ENCODE data around the gene PGGHG.
"Not testable (repeated sequence)": the region's sequence is repeated elsewhere in the genome, so short reads cannot be mapped to it uniquely, and the experiment has no call there.

Gene PGGHG

GRCh38 chr11:297586-298405, 8.9 kb downstream of the PGGHG start:
- DNase-seq (ENCODE audit: low read depth): peak; percentile 74

GRCh38 chr11:298406-299065, 9.6 kb downstream of the PGGHG start:
- no peak for DNase-seq (ENCODE audit: low read depth)

GRCh38 chr11:299081-299891, 10.4 kb downstream of the PGGHG start, which contains the start of gene IFITM5:
Gene IFITM5, minus strand, starts transcription at chr11:299526. Its CDS starts 36 bp downstream, at chr11:299490.
- DNase-seq (ENCODE audit: low read depth): no peak

GRCh38 chr11:299951-300735, 11.2 kb downstream of the PGGHG start:
- DNase-seq (ENCODE audit: low read depth): no peak

- no peak for DNase-seq (ENCODE audit: low read depth)
These were observed 14.4 kb downstream of the PGGHG start for GRCh38 chr11:303363-303762.

GRCh38 chr11:304061-304506, 15.2 kb downstream of the PGGHG start:
- DNase-seq (ENCODE audit: low read depth): no peak

GRCh38 chr11:304915-305843, 16.3 kb downstream of the PGGHG start:
- DNase-seq (ENCODE audit: low read depth): no peak

- no peak for DNase-seq (ENCODE audit: low read depth)
These were observed 16.9 kb downstream of the PGGHG start for GRCh38 chr11:305844-306211.

GRCh38 chr11:306645-307371, 17.9 kb downstream of the PGGHG start:
- DNase-seq (ENCODE audit: low read depth): no peak

GRCh38 chr11:307766-308708, 19.1 kb downstream of the PGGHG start, which contains the start of gene IFITM2:
Gene IFITM2, plus strand, starts transcription at chr11:307816. Its CDS starts 377 bp downstream, at chr11:308193.
- peak; percentile 68 for DNase-seq (ENCODE audit: low read depth)

- not testable (repeated sequence) for DNase-seq (ENCODE audit: low read depth)
These were observed 20.1 kb downstream of the PGGHG start for GRCh38 chr11:308740-309665.

- DNase-seq (ENCODE audit: low read depth): not testable (repeated sequence)
These were observed 21.1 kb downstream of the PGGHG start for GRCh38 chr11:309979-310572.

GRCh38 chr11:311013-311748, 22.3 kb downstream of the PGGHG start:
- not testable (repeated sequence) for DNase-seq (ENCODE audit: low read depth)

- no peak for DNase-seq (ENCODE audit: low read depth)
These were observed 23.3 kb downstream of the PGGHG start for GRCh38 chr11:312092-312816.

GRCh38 chr11:313304-313786, 24.4 kb downstream of the PGGHG start:
- DNase-seq (ENCODE audit: low read depth): no peak

Data from CMK (cell line).